ENCODE data around the gene HMBS.

HMBS gene

DNA sequence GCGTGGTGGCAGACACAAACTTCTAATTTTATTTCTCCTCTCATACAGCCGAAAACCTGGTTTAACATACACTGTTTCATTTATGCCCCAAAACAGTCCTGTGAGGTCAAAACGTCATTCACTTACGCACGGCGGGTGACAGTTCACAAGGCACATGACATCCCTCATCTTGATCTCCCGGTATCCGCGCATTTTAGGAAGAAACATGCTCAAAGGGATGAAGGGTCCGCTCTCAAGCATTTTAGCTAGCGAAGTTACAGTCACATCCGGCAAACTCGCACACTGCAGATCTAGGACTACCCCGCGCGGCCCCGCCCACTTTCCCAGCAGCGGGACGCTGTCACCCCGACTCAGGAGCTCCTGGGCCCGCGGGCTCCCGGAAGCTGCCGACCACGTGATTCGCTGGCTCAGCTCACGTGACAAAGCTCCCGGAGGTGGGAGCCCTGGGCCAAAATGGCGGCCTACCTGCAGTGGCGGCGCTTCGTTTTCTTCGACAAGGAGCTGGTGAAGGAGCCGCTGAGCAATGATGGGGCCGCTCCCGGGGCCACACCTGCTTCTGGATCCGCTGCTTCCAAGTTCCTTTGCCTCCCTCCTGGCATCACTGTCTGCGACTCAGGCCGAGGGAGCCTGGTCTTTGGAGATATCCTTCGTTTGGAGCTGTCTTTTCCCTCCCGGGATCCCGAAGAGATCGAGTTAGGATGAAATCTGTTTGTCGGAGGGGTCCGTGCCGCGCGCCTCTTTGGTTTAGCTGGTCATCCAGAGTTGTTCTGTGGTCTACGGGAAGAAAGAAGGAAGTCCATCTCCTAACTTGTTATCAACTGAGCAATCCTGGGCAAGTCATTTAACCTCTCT, 17.1 kb upstream of the HMBS start, which contains the start of gene VPS11:
Gene VPS11 (plus strand): TSS at position 448 of the 852 bp plus-strand sequence. CDS start 6 bp downstream, at position 454.
- peak; percentile 94 to 96 for DNase-seq (ENCODE audit: low read depth in 1 of 2, low spot score in 1 of 2)

DNA sequence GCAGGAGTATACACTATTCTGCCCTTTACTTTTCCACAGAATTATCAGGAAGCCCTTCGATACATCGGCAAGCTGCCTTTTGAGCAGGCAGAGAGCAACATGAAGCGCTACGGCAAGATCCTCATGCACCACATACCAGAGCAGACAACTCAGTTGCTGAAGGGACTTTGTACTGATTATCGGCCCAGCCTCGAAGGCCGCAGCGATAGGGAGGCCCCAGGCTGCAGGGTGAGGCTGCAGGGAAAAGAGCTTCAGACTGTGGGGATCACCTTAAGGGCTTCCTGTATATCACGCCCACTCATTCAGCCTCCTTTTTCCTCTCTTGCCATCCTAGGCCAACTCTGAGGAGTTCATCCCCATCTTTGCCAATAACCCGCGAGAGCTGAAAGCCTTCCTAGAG, 6.8 kb upstream of the HMBS start:
- DNase-seq (ENCODE audit: low read depth in 1 of 2, low spot score in 1 of 2): no peak

DNA sequence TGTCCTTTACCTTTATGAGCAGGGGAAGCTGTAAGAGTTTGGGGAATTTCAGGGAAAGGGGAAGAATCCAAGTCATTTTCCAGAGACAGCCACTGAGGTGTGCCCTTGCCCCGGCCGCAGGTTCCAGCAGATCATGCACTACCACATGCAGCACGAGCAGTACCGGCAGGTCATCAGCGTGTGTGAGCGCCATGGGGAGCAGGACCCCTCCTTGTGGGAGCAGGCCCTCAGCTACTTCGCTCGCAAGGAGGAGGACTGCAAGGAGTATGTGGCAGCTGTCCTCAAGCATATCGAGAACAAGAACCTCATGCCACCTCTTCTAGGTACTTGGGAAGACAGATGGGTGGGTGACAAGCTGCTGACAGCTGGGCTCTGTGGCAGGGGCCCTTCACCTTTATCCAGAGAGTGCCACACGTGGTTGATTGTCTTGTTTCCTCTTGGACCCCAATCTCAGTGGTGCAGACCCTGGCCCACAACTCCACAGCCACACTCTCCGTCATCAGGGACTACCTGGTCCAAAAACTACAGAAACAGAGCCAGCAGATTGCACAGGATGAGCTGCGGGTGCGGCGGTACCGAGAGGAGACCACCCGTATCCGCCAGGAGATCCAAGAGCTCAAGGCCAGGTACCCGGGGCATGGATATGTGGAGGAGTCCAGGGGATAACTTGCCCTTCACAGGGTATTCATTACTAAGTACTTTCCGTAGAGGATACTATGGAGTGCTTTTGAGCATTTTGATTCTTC, 5.8 kb upstream of the HMBS start:
- no peak for DNase-seq (ENCODE audit: low read depth in 1 of 2, low spot score in 1 of 2)

- DNase-seq (ENCODE audit: low read depth in 1 of 2, low spot score in 1 of 2): no peak
These were observed 2.9 kb upstream of the HMBS start for GRCh38 chr11:119081682-119082260.

- DNase-seq (ENCODE audit: low read depth in 1 of 2, low spot score in 1 of 2): no peak
These were observed 761 bp downstream of the HMBS start for GRCh38 chr11:119085437-119085847.

DNA sequence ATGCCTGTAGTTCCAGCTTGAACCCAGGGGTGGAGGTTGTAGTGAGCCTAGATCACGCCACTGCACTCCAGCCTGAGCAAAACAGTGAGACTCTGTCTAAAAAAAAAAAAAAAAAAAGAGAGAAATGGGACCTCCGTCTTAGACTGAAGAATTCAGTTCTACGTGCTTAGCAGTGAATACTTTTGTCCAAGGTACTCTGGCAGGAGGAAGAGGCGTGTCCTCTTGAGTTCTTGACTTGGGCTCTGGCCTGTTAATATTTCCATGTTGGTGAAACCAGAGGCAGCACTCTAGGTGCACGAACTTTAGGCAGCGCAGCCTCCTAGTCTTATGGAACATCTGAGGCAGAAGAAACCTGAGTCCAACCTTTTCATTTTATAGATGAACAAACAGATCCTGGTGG, 2.4 kb downstream of the HMBS start:
- no peak for DNase-seq (ENCODE audit: low read depth in 1 of 2, low spot score in 1 of 2)

GRCh38 chr11:119087747-119088241, 3.1 kb downstream of the HMBS start:
- DNase-seq (ENCODE audit: low read depth in 1 of 2, low spot score in 1 of 2): no peak

GRCh38 chr11:119088406-119088805, 3.7 kb downstream of the HMBS start:
- no peak for DNase-seq (ENCODE audit: low read depth in 1 of 2, low spot score in 1 of 2)

DNA sequence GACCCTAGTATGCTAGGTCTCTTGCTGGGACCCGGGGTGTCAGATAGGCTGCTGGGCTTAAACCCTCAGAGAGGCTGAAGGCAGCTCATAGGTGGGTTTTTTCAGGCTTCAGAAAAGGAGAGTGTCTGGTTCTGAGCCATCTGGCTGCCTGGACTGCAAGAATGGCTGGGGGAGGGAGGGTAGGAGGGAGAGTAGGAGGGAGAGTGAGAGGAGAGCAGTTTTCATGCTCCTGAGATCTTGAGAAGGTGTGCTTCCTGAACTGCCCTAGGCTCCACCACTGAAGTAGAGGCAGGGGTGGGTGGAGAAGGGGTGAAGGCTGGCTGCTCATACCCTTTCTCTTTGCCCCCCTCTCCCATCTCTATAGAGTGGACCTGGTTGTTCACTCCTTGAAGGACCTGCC, 4.6 kb downstream of the HMBS start:
- DNase-seq (ENCODE audit: low read depth in 1 of 2, low spot score in 1 of 2): no peak

- no peak for DNase-seq (ENCODE audit: low read depth in 1 of 2, low spot score in 1 of 2)
These were observed 6.5 kb downstream of the HMBS start for GRCh38 chr11:119091178-119091577.

GRCh38 chr11:119091966-119092879, 7.5 kb downstream of the HMBS start:
- no peak for DNase-seq (ENCODE audit: low read depth in 1 of 2, low spot score in 1 of 2)

DNA sequence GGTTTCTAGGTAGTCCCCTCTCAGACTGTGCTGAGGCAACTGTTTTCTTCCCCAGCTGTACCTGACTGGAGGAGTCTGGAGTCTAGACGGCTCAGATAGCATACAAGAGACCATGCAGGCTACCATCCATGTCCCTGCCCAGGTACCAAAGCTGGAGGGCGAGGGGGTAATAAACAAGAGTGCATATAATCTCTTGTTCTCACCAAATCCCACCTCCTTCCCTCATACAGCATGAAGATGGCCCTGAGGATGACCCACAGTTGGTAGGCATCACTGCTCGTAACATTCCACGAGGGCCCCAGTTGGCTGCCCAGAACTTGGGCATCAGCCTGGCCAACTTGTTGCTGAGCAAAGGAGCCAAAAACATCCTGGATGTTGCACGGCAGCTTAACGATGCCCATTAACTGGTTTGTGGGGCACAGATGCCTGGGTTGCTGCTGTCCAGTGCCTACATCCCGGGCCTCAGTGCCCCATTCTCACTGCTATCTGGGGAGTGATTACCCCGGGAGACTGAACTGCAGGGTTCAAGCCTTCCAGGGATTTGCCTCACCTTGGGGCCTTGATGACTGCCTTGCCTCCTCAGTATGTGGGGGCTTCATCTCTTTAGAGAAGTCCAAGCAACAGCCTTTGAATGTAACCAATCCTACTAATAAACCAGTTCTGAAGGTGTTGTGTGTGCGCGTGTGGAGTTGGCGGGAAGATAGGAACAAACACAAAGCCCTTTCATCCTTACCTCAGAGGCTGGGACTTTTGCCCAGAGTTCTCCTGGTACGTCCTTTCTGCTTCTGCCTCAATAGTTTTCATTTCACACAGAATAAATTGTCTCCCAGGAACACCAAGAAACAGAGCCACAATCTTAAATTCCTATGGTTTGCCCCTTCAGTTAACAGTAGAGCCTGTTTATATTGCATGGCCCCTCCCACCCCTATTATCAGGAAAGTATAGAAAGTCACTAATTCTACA, 8.5 kb downstream of the HMBS start:
- DNase-seq (ENCODE audit: low read depth in 1 of 2, low spot score in 1 of 2): no peak

GRCh38 chr11:119093942-119094815, 9.5 kb downstream of the HMBS start:
- DNase-seq (ENCODE audit: low read depth in 1 of 2, low spot score in 1 of 2): peak; percentile 27 to 40

GRCh38 chr11:119094816-119095065, 10.1 kb downstream of the HMBS start:
- DNase-seq (ENCODE audit: low read depth in 1 of 2, low spot score in 1 of 2): peak; percentile 41 to 51

GRCh38 chr11:119095066-119095880, 10.6 kb downstream of the HMBS start:
- peak; percentile 97 to 98 for DNase-seq (ENCODE audit: low read depth in 1 of 2, low spot score in 1 of 2)

DNA sequence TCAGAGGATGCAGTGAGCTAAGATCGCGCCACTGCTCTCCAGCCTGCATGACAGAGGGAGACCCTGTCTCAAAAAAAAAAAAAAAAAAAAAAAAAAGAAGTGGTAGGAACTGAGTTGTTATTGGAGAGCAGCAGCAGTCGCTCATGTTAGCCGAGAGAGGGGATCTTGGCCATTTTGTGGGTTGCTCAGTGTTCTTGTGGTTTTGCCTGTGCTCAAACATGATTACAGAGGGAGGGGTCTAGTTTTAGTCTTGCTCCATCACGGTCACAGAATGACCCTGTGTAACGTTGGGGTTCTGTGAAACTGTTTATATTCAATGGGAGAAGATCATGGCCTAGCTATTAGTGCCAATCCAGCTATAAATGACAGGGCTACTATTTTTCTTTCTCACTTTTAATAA, 15.0 kb downstream of the HMBS start:
- no peak for DNase-seq (ENCODE audit: low read depth in 1 of 2, low spot score in 1 of 2)

DNA sequence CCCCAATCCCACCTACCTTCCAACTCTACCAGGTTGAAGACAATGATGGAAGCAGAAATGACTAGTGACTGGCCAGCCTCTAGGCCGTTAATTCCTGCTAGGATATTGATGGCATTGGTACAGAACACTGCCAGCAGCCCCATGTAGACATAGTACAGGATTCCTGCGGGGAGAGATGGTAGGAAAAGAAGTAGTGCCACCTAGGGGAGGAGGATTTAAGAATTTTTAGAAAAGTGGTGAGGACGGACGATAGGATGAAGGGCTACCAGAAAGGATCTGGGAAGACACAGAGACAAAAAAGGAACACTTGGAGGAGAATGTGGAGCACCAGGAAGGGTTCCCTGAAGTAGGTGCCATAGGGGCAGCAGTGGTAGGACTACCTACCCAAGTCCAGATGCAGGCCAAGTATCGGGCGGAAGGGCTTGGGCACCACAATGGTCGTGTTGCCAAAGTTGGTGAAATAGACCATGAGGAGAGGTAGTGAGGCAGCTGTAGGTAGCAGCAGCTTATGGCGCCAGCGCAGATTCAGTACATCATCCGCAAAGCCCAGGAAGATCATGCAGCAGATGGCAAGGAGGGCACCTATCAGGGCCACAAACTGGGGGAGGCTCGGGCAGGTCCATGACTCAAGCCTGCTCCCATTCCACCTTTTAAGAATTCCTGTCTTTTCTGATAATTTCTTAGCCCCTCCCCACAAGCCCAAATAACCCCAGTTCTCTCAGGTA, 15.7 kb downstream of the HMBS start:
- no peak for DNase-seq (ENCODE audit: low read depth in 1 of 2, low spot score in 1 of 2)
